ENCODE results near the gene ADAMTS15.

- TF ChIP-seq CTCF (IDR thresholded peaks at IDR 0.05) (no peak), POLR2A (IDR thresholded peaks at IDR 0.05) (no peak), EP300 (IDR thresholded peaks at IDR 0.05) (no peak)
Measured at GRCh38 chr11:130418756-130419155, 29.7 kb upstream of the ADAMTS15 start.

Measured in tibial nerve (tissue), 4 donors.